ENCODE measurements around the gene CELF1.

CELF1 gene

DNA sequence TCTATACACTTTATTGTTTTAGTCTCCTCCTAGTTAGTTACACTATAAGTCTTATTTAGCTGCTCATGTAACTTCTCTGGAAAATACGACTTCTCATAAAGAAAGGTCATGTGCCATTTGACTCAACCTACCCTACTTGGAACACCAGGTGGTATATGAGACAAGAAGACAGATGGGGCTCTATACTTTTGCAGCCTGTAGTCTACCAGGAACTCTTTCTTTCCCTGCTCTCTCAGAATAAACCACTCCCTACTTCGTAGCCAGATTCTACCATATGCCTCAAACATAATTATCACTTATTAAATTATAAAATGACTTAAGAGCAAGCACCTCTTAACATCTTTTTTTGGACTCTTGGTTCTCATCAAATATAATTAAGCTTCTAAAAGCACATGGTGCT, 65.5 kb downstream of the CELF1 start:
- DNase-seq (ENCODE audit: low spot score) = no peak
- H3K27ac ChIP-seq = no peak overlapping the region

DNA sequence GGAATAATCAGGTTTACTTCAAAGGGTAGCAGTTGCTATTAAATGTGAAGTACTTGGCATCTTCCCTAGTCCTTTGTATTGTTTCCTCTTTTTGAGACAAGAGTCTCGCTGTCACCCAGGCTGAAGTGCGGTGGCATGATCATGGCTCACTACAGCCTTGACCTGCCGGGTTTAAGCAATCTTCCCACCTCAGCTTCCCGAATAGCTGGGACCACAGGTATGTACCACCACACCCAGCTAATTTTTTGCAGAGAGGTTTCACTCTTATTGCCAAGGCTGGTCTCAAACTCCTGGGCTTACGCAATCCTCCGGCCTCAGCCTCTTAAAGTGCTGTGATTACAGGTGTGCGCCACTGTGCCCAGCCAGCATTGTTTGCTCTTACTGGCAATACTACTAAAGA, 67.8 kb downstream of the CELF1 start:
- H3K27ac ChIP-seq = no peak overlapping the region
- TF ChIP-seq, protein P1, sequence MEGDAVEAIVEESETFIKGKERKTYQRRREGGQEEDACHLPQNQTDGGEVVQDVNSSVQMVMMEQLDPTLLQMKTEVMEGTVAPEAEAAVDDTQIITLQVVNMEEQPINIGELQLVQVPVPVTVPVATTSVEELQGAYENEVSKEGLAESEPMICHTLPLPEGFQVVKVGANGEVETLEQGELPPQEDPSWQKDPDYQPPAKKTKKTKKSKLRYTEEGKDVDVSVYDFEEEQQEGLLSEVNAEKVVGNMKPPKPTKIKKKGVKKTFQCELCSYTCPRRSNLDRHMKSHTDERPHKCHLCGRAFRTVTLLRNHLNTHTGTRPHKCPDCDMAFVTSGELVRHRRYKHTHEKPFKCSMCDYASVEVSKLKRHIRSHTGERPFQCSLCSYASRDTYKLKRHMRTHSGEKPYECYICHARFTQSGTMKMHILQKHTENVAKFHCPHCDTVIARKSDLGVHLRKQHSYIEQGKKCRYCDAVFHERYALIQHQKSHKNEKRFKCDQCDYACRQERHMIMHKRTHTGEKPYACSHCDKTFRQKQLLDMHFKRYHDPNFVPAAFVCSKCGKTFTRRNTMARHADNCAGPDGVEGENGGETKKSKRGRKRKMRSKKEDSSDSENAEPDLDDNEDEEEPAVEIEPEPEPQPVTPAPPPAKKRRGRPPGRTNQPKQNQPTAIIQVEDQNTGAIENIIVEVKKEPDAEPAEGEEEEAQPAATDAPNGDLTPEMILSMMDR (IDR thresholded peaks at IDR 0.05) = no peak
- no peak for DNase-seq (ENCODE audit: low spot score)
- no peak overlapping the region for H3K4me3 ChIP-seq

More for the DNA sequence above, 65.5 kb downstream of the CELF1 start:
- H3K4me3 ChIP-seq = no peak overlapping the region
- TF ChIP-seq, protein P1 (IDR thresholded peaks at IDR 0.05) = no peak

DNA sequence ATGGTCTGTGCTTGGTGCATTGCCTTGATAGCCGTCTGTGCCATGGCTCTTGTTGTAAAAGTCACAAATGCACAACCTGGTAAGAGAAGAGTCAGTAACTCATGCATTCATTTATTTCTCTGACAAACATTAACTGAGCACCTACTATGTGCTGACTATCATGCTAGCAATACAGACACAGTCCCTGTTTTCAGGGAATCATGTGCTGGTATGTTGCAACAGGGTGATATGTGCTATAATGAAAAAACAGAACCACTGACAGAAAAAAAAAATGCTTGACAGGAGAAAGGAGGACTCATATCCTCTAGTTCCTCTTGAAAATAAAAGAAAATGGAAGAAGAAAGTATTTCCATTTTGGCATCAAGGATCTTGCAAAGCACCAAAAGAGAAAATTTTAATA, 69.5 kb downstream of the CELF1 start:
- H3K27ac ChIP-seq = no peak overlapping the region
- no peak for DNase-seq (ENCODE audit: low spot score)
- TF ChIP-seq, protein P1 (IDR thresholded peaks at IDR 0.05) = no peak
- H3K4me3 ChIP-seq = no peak overlapping the region

DNA sequence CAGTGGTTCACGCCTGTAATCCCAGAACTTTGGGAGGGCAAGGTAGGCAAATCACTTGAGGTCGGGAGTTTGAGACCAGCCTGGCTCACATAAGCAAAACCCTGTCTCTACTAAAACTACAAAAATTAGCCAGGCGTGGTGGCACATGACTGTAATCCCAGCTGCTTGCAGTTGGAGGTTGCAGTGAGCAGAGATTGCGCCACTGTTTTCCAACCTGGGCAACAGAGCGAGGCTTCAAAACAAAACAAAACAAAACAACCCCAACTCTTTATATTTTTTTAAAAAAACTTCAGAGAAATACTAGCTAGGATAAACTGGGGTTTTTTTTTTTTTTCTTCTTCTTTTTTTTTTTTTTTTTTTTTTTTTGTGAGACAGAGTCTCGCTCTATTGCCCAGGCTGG, 72.2 kb downstream of the CELF1 start:
- no peak for DNase-seq (ENCODE audit: low spot score)
- no peak overlapping the region for H3K4me3 ChIP-seq

DNA sequence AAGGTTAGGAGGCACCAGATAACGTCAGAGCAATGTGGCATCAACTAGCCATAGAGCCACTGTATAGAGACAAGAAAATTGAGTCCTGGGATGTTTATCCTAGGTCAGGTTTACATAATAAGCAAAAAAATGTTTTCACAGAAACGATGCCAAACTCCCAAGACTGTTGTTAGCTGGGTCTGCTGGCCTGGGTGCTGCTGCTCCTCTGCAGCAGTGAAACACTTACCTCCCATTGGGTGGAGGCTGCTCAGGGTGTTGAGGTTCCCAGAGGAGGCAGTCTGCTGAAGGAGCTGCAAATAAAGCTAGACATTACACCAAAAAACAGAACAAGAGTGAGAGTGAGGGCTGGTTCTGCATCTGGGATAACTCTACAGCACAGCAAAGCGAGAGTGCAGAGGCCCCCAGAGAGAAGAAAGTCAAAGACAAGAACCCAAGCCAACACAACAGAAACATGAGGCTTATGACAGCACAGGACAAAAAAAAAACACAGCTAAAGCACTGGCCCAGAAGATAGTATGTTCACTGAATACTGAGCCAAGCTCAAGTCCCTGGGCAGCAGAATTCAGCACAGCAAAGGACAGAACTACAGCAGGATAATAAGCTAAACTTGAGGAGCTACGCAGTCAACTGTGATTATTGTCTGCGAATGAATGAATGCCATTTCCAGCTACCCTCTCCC, 74.1 kb downstream of the CELF1 start:
- no peak overlapping the region for H3K4me3 ChIP-seq
- TF ChIP-seq, protein P1 (IDR thresholded peaks at IDR 0.05) = no peak
- DNase-seq (ENCODE audit: low spot score) = no peak
- H3K27ac ChIP-seq = no peak overlapping the region

More for the DNA sequence above, 72.2 kb downstream of the CELF1 start:
- TF ChIP-seq, protein P1 (IDR thresholded peaks at IDR 0.05) = no peak
- H3K27ac ChIP-seq = no peak overlapping the region

DNA sequence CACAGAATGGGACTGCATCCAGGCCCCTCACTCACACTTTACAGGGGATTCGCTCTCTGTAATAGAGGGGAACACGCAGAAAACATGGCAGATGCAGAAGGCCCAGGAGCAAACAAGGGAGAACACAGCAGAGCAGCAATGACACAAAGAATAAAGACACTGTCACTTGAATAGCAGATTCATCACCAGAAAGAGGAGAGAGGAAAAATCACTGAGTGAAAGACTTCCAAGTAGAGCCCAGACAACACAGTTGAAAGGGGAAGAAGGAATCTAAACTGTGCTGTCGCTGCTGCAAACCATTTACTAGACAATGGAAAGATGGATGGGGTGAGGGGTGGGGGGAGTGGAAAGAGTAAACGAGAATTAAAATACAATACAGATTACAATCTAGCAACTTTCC, 75.2 kb downstream of the CELF1 start:
- Histone ChIP-seq H3K4me3 (no peak overlapping the region), H3K27ac (no peak overlapping the region)
- TF ChIP-seq, protein P1 (IDR thresholded peaks at IDR 0.05) = no peak
- no peak for DNase-seq (ENCODE audit: low spot score)

DNA sequence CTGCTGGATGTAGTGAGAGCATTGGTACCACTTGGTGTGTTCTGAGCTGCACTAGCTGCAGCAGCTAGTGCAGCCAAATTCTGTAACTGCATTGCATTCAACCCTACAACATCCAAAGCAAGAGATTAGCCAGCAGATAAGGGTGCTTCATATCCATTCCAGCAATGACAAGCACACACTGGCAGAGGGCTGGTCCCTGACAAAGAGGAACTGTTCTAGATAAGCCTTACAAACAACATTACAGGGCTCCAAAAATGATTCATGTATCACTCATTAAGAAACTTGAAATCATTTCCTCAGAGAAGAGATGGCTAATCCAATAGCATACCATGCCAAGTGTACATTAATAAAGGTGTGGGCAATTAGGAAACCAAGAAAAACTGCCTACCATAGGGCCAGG, 75.6 kb downstream of the CELF1 start:
- no peak for DNase-seq (ENCODE audit: low spot score)
- no peak overlapping the region for H3K4me3 ChIP-seq
- TF ChIP-seq, protein P1 (IDR thresholded peaks at IDR 0.05) = no peak
- H3K27ac ChIP-seq = no peak overlapping the region
